ELR (cell line): ENCODE data around the gene ZCWPW1.
"Not testable (repeated sequence)": the region's sequence is repeated elsewhere in the genome, so short reads cannot be mapped to it uniquely, and the experiment has no call there.

ENCODE experiments used
- DNase-seq: peaks from one replicate; pipeline ENCODE4 v3.0.0-alpha.2; 2015; ENCODE audit warnings: low read depth

The ZCWPW1 gene

DNA sequence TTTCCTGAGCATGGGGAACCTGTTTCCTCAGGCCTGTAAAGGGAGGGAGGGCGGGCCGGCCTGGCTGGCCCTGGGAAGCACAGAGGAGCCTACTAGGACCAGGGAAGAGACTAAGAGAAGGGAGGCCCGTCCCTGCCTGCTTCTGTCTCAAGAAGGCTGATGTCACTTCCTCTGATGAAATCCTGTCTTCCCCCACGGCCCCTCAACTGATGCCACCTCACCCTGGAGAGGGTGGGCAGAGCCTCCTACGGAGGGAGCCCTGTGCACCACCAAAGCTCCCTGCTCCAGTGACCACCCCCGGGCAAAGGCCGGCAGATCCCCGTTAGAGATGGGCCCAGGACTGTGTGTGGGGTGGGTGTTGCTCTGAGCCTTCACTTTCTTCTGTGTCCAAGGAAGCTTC is 56.2 kb downstream of the ZCWPW1 start:
- DNase-seq = peak; percentile 68

- DNase-seq = no peak
Observed at GRCh38 chr7:100371561-100372171, 56.8 kb downstream of the ZCWPW1 start.

- DNase-seq = no peak
Observed at GRCh38 chr7:100370746-100371145, 57.8 kb downstream of the ZCWPW1 start.

DNA sequence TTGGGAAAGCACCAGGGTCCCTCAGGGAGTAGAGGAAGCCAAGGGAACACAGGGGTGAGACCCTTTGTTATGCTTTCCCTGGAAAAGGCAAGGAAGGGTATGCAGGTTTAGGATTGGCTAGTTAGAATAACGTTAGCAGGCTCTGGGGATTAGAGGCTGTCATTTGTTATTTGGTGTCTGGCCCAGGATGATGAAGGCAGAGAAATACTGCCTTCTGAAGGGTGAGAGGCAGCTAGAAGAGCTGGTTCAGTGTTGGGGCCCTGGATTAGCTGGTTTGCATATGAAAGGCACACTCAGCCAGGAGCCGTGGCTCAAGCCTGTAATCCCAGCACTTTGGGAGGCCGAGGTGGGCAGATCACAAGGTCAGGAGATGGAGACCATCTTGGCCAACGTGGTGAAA is 58.2 kb downstream of the ZCWPW1 start:
- no peak for DNase-seq

- no peak for DNase-seq
Observed at GRCh38 chr7:100369105-100369504, 59.4 kb downstream of the ZCWPW1 start.

- DNase-seq = no peak
Observed at GRCh38 chr7:100367676-100368613, 60.6 kb downstream of the ZCWPW1 start.

GRCh38 chr7:100367251-100367620 is 61.3 kb downstream of the ZCWPW1 start:
- DNase-seq = no peak

DNA sequence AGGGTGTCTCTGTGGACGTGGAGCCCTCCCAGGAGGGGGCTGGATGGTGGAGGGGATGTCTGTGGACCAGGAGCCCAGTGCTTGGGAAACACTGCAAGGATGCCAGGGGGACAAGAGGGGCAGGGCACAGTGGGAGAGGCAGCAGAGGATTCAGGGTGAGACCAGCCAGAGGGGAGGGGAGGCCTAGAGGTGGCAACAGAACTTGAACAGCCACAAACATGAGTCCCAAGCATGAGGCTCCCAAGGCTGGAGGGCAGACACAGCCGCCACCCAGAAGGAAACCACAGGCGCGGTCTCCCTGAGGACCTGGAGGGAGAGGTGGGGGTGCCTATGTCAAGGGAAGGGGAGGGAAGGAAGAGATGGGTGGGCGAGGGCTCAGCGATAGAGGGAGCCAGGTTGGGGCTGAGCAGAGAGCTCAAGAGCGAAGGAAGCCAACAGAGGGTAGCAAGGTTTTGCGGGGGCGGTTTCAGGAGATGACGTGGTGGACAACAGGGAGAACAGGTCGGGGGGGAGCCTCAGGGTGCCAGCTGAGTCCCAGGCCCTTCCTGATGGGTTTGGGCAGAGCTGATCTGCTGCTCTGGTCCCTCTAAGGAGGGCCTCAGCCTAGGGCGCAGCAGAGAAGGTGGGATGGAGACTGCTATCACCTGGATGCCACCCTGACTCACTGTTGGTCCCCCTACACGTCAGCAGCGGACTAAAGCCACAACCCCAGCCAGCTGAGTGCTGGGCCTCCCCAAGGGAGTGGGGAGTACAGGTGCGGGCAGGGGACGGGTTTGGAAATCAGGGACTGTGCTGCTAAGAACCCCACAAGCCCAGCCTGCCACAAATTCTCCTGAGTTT is 61.9 kb downstream of the ZCWPW1 start:
- no peak for DNase-seq

DNA sequence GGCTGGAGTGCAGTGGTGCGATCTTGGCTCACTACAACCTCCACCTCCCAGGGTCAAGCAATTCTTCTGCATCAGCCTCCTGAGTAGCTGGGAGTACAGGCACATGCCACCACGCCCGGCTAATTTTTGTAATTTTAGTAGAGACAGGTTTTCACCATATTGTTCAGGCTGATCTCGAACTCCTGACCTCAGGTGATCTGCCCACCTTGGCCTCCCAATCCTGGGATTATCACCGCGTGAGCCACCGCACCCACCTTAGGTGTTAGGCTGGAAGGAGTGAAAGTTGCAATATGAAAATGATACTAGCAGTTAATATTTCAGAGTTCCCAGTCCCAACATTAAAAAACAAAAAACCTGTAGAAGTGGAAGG is 62.5 kb downstream of the ZCWPW1 start:
- not testable (repeated sequence) for DNase-seq

DNA sequence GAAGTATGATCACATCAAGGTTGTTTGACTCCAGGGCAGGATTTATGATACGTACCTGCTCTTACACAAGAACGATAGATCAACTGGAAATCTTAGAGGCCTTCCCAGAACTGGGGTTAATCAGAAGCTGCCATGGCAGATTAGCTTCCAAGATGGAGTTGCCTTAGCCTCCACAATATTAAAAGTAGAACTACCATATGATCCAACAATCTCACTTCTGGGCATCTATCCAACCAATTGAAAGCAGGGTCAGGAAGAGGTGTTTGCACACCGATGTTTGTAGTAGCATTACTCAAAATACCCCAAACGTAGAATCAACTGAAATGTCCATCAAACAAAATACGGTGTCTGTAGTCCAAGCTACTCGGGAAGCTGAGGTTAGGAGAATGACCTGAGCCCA is 64.0 kb downstream of the ZCWPW1 start:
- DNase-seq = no peak

GRCh38 chr7:100363797-100364196 is 64.7 kb downstream of the ZCWPW1 start:
- not testable (repeated sequence) for DNase-seq

GRCh38 chr7:100363098-100363497 is 65.4 kb downstream of the ZCWPW1 start:
- DNase-seq = no peak

DNA sequence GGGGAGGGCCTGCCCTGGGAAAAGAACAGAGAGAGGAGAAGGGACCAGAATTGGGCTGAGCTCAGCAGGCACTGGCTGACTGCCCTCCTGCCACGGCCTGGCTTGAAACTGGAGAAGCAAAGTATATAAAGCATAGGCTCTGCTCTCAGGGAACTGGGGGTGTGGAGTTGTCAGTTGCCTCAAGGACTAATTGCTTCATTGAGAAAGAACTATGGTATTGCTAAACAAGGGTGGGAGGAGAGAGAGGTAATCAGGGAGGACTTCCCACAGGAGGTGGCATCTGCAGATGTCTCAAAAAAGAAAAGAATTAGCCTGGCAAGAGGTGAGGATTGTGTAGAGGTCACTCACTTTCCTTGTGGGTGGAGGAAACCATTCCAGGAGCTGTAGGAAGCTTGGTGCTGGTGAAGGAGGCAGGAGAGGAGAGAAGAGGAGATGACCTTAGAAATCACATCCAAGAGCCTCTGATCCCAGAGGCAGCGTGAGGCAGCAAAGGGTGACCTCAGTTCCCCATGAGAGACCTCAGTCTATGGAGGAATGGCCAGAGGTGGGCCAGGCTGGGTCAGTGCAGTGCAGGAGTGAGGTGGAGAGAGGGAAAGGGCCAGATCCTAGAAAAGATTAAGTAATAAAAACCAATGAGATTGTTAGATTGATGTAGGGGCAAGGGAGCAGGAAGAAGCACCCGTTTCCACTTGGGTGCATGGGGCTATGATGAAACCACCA is 68.2 kb downstream of the ZCWPW1 start:
- no peak for DNase-seq

- no peak for DNase-seq
Observed at GRCh38 chr7:100358857-100359212, 69.7 kb downstream of the ZCWPW1 start.

DNA sequence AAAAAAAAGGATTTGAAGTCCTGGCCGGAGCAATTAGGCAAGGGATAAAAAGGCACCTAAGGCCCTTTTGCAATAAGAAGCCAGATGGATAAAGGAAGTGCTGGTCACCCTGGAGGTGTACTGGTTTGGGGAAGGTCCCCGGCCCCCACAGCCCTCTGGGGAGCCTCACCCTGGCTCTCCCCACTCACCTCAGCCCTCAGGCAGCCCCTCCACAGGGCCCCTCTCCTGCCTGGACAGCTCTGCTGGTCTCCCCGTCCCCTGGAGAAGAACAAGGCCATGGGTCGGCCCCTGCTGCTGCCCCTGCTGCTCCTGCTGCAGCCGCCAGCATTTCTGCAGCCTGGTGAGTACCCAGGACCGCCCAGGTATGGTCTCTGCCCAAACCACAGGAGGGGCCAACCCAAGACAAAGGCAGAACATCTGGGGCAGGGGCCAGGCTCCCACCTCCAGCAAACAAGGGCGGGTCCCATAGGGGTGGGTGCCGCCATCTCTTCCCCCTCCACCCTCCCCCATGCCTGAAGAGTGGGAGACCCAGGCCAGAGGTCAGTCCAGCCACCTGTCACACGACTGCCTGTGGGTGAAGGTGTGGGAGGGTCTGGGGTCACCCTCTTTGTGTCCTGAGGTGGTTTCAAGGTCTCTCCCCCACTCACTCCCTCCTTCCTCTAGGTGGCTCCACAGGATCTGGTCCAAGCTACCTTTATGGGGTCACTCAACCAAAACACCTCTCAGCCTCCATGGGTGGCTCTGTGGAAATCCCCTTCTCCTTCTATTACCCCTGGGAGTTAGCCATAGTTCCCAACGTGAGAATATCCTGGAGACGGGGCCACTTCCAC is 70.3 kb downstream of the ZCWPW1 start, which contains the start of gene PILRB:
Gene PILRB, plus strand, starts transcription at position 91 of the 830 bp plus-strand sequence. Its CDS starts 186 bp downstream, at position 277.
- DNase-seq = no peak

GRCh38 chr7:100357131-100357561 is 71.4 kb downstream of the ZCWPW1 start:
- no peak for DNase-seq

DNA sequence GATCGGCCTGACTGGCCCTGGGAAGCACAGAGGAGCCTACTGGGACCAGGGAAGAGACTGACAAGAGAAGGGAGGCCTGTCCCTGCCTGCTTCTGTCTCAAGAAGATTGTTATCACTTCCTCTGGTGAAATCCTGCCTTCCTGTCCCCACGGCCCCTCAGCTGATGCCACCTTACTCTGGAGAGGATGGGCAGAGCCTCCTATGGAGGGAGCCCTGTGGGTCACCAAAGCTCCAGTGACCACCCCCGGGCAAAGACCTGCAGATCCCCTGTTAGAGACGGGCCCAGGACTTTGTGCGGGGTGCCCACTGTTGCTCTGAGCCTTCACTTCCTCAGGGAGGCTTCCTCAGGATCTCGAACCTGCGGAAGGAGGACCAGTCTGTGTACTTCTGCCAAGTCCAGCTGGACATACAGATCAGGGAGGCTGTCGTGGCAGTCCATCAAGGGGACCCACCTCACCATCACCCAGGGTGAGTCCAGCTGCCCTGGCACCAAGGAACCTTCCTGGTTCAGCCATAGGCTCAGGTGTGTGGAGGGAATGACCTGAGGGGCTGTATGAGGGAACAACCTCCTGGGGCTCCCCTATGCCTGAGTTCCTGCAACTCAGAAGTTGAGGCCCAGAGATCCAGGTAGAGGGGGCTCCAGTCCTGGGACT is 72.0 kb downstream of the ZCWPW1 start:
- DNase-seq = no peak

GRCh38 chr7:100353685-100354330 is 74.7 kb downstream of the ZCWPW1 start:
- no peak for DNase-seq

- no peak for DNase-seq
Observed at GRCh38 chr7:100352984-100353684, 75.4 kb downstream of the ZCWPW1 start.
